T-helper 9 cell (primary cell): Measurements from ENCODE around the gene MRPL1.

Experiments
- DNase-seq: peaks from one replicate; pipeline ENCODE4 v3.0.0-alpha.2; 2020

The MRPL1 gene

DNA sequence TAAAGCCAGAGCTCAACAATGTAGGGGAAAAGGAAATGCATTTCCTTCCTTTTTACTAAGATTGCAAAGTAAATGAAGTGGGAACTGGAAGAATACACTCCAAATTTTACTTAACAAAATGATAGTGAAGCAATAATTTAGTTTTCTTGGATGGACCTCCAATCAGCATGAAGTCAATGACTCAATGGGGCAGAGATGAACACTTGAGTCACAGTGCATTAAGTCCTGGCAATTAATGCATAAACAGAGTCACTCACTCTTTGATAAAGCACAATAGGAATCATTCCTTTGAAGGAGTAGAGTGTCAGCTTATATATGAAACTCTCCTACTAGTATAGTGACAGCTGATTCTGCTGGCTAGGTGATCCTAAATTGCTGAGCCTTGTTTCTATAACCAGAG is 127.8 kb downstream of the MRPL1 start:
- no peak for DNase-seq

DNA sequence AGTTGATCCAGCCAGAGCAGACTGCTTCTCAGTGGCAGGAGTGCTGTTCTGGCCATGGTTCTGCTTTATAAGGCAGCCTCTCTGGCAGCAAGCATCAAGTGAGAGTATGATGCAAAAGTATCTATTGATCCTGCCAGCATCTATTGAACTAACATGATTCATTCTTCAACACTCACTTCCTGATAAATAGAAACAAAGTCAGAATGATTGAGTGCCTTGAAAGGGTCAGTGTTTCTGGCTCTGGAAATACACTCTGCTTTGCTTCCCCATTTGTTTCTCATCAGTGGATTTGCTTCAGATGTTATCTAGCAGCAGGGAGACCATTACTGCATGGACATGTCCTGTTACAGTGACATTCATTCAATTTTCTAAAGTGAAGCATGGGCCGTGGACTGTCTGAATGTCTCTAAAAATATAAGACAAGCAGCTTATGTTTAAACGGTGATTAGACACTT is 128.3 kb downstream of the MRPL1 start:
- DNase-seq = no peak

DNA sequence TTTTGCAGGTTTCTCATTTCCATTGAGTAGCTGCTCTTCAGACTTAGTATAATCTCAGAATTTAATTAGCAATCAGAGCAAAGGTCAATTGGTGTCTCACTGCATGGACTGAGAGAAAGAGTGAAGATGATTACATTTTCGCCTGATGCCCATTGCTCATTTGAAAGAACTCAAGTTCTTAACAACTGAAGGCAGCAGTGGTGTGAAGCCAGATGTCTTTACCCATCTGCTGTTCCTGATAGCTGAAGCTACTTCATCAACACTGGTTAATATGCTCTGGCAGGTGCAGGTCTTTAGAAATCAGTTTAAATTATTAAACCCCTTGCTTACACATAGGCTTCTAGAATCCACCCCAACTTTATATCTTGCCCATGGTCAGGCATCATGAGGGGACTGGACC is 130.0 kb downstream of the MRPL1 start:
- no peak for DNase-seq

DNA sequence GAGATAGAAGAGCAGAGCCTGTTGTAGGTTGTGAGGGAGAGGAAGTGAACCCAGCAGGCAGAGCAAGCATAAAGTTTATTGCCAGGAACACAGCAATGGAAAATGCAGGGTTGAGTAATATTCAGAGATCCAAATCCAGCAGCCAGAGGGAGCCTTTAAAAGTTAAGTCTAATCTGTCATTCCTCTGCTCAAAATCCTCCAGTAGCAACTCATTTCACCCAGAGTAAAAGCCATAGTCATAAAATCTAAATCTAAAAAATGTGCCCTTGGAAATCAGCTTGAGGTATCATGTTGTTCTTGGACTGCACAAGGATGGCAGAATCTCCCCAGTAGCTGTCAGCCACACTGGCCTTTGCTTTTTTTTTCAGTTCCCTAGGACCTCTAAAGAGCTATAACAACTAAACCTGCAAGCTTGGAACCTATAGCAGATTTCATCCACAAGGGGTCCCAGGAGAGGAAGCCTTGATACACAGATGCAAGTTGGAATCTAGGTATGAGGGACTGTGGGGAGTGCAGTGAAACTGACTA is 131.6 kb downstream of the MRPL1 start:
- no peak for DNase-seq

DNA sequence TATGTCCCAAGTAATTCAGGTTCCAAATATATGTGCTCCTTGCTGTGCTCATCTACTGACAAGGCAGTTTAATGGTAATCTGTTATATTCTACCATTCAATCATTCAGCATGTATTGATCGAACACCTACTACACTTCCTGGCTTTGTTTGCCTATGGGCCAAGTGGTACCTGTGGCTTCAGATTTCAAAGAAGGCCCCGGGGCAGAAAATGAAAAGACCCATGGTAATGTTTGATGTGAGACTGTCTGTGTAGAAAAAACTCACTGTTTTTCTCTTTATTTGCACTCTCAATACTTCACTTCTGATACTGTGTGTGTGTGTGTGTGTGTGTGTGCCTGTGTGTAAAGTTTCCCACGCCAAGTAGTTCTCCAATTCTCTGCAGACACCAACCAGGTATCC is 133.4 kb downstream of the MRPL1 start:
- no peak for DNase-seq

DNA sequence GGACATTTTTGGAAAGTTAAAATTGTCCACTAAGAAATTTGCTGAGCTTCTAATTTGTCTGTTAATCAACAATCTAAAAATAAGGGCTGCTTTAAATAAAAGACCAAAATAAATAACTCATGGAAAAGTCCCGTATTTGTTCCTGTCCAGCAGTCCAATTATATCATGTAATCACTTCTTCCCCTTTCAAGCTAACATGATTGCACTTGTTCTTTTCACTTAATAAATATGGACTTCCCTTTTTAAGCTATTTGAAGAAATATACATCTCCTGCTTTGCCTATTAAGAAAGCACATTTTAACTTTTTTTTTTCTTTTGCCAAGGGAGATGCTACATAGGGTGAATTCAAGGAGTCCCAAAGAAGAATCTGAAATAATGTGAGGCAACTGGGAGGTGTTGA is 138.9 kb downstream of the MRPL1 start:
- DNase-seq = no peak

DNA sequence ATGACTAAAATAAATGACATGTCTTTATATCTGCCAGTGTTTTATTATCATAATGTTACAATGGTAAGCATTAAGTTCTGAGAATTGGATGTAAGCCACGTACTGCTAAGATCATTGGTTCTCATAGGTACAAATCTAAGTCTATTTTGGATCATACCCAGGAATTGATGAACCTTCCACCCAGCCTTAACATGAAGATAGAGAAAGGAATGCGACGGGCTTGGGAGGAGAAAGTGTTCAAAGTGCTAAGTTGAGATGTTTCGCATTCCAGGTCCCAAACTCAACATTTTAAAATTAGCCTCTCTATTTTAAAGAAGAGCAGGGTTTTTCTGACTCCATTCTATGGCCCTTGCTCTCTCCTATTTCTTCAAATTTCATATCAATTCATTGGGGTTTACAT is 139.6 kb downstream of the MRPL1 start:
- DNase-seq = no peak
